ENCODE data around the gene USF1.

DNA sequence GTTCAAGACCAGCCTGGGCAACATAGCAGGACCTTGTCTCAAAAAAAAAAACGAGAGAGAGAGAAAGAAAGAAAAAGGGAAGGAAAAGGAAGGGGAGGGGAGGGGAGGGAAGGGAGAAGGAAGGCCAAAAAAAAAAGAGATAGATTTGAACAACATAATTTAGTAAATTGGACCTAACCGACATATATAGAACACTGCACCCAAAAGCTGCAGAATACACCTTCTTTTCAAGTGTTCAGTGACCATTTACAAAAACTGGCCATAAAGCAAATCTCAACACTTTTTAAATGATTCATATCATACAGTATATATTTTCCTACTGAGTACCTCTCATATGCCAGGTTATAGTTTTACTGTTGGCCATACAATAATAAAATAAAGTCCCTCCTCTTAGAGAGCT, 13.9 kb downstream of the USF1 start:
- TF ChIP-seq EZH2 (IDR thresholded peaks at IDR 0.05; ENCODE audit: borderline replicate concordance) (no peak), EZH2phosphoT487 (IDR thresholded peaks at IDR 0.05; ENCODE audit: low read depth, severe bottlenecking, unreplicated experiment) (no peak)
- TF ChIP-seq, protein P1, sequence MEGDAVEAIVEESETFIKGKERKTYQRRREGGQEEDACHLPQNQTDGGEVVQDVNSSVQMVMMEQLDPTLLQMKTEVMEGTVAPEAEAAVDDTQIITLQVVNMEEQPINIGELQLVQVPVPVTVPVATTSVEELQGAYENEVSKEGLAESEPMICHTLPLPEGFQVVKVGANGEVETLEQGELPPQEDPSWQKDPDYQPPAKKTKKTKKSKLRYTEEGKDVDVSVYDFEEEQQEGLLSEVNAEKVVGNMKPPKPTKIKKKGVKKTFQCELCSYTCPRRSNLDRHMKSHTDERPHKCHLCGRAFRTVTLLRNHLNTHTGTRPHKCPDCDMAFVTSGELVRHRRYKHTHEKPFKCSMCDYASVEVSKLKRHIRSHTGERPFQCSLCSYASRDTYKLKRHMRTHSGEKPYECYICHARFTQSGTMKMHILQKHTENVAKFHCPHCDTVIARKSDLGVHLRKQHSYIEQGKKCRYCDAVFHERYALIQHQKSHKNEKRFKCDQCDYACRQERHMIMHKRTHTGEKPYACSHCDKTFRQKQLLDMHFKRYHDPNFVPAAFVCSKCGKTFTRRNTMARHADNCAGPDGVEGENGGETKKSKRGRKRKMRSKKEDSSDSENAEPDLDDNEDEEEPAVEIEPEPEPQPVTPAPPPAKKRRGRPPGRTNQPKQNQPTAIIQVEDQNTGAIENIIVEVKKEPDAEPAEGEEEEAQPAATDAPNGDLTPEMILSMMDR (IDR thresholded peaks at IDR 0.05; ENCODE audit: poor library complexity), result no peak

All from hepatocyte (in vitro differentiated cells).